WERI-Rb-1 (cell line): ENCODE results near the gene WDR27.

Source experiments
- DNase-seq: peaks from one replicate; pipeline ENCODE4 v3.0.0-alpha.2; 2020
- H3K27ac ChIP-seq: fragments of 250-450 bp; sonication (Bioruptor Pico); 2 replicates; pipeline ENCODE4 v1.5.1; 2020; ENCODE audit warnings: mild to moderate bottlenecking, moderate library complexity
- H3K27me3 ChIP-seq: fragments of 250-450 bp; sonication (Bioruptor Pico); 2 replicates; pipeline ENCODE4 v1.5.1; 2021; ENCODE audit warnings: mild to moderate bottlenecking, low read depth, moderate library complexity; ENCODE audit not compliant: insufficient read depth, severe bottlenecking
- H3K36me3 ChIP-seq: fragments of 250-450 bp; sonication (Bioruptor Pico); 2 replicates; pipeline ENCODE4 v1.5.1; 2020; ENCODE audit warnings: mild to moderate bottlenecking, moderate library complexity
- H3K4me3 ChIP-seq: 2 replicates; pipeline ENCODE4 v1.5.1; 2011; ENCODE audit warnings: low read depth, mild to moderate bottlenecking, control low read depth, low read length
- H3K9me3 ChIP-seq: fragments of 250-450 bp; sonication (Bioruptor Pico); 2 replicates; pipeline ENCODE4 v1.5.1; 2021; ENCODE audit warnings: mild to moderate bottlenecking, moderate library complexity; ENCODE audit not compliant: severe bottlenecking
- TF ChIP-seq, protein P1 (sequence below): IDR thresholded peaks from 2 replicates; pipeline ENCODE4 v1.5.1; 2011; ENCODE audit warnings: low read depth, mild to moderate bottlenecking, control low read depth, inconsistent platforms, low read length

The WDR27 gene

DNA sequence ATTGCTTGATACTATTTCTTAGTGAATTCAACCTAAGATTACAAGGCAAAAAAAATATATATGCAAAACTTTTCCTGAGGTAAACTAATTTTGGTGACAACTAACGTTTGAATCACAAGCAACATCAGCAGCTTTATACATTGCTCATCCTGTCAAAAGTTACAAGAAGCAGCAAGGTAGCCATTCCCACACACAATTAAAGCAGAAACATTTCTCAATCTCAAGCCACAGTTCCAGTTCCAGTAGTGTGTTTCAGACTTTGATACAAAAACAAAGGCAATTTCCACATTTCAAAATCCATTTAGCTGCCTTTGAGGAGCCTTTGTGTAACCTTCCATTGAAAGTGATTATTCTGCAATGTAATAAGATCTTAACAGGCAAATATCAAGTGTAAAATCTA is 191.0 kb downstream of the WDR27 start:
- H3K27ac ChIP-seq, result no peak overlapping the region
- H3K36me3 ChIP-seq, result no peaks in the 10 kb centered on the region
- H3K4me3 ChIP-seq, result no peak overlapping the region
- TF ChIP-seq, protein P1, sequence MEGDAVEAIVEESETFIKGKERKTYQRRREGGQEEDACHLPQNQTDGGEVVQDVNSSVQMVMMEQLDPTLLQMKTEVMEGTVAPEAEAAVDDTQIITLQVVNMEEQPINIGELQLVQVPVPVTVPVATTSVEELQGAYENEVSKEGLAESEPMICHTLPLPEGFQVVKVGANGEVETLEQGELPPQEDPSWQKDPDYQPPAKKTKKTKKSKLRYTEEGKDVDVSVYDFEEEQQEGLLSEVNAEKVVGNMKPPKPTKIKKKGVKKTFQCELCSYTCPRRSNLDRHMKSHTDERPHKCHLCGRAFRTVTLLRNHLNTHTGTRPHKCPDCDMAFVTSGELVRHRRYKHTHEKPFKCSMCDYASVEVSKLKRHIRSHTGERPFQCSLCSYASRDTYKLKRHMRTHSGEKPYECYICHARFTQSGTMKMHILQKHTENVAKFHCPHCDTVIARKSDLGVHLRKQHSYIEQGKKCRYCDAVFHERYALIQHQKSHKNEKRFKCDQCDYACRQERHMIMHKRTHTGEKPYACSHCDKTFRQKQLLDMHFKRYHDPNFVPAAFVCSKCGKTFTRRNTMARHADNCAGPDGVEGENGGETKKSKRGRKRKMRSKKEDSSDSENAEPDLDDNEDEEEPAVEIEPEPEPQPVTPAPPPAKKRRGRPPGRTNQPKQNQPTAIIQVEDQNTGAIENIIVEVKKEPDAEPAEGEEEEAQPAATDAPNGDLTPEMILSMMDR, result no peak
- H3K27me3 ChIP-seq, result no peaks in the 10 kb centered on the region
- DNase-seq, result no peak
- H3K9me3 ChIP-seq, result no peaks in the 10 kb centered on the region

GRCh38 chr6:169508452-169508851 is 193.4 kb downstream of the WDR27 start:
- Histone ChIP-seq H3K36me3 (no peaks in the 10 kb centered on the region), H3K27me3 (no peaks in the 10 kb centered on the region), H3K27ac (no peak overlapping the region), H3K4me3 (no peak overlapping the region), H3K9me3 (no peaks in the 10 kb centered on the region)
- TF ChIP-seq, protein P1, result no peak
- no peak for DNase-seq

GRCh38 chr6:169503422-169504152 is 198.2 kb downstream of the WDR27 start:
- H3K4me3 ChIP-seq, result no peak overlapping the region
- H3K36me3 ChIP-seq, result no peaks in the 10 kb centered on the region
- no peak overlapping the region for H3K27ac ChIP-seq
- no peak for DNase-seq
- no peaks in the 10 kb centered on the region for H3K27me3 ChIP-seq
- TF ChIP-seq, protein P1, result no peak
- H3K9me3 ChIP-seq, result no peaks in the 10 kb centered on the region

- Histone ChIP-seq H3K27ac (no peak overlapping the region), H3K36me3 (no peaks in the 10 kb centered on the region), H3K4me3 (no peak overlapping the region), H3K27me3 (no peaks in the 10 kb centered on the region), H3K9me3 (no peaks in the 10 kb centered on the region)
- no peak for DNase-seq
- TF ChIP-seq, protein P1, result no peak
Measured at GRCh38 chr6:169502445-169502844, 199.4 kb downstream of the WDR27 start.

- H3K36me3 ChIP-seq, result no peaks in the 10 kb centered on the region
- no peaks in the 10 kb centered on the region for H3K27me3 ChIP-seq
- TF ChIP-seq, protein P1, result no peak
- DNase-seq, result no peak
- H3K9me3 ChIP-seq, result no peaks in the 10 kb centered on the region
- no peak overlapping the region for H3K4me3 ChIP-seq
- no peak overlapping the region for H3K27ac ChIP-seq
Measured at GRCh38 chr6:169501777-169502313, 200.0 kb downstream of the WDR27 start.

- TF ChIP-seq, protein P1, result no peak
- Histone ChIP-seq H3K36me3 (no peaks in the 10 kb centered on the region), H3K4me3 (no peak overlapping the region), H3K9me3 (no peaks in the 10 kb centered on the region), H3K27me3 (no peaks in the 10 kb centered on the region), H3K27ac (no peak overlapping the region)
- no peak for DNase-seq
Measured at GRCh38 chr6:169501128-169501527, 200.7 kb downstream of the WDR27 start.
